Endothelial cell of umbilical vein (primary cell): ENCODE results near the gene GLB1L. TPM values are rescaled to one million over a fixed set of nuclear protein-coding genes. Genes with fewer than 3 reads are reported as not detected.

Source experiments
- Bru-seq: library from RNA; stranded (reverse); fragments of 400-500 nt; gene quantifications from one replicate; lab custom pipeline; 2021; lab: Mats Ljungman, UMichigan
- BruChase-seq, 2 experiments: library from RNA; stranded (reverse); fragments of 400-500 nt; gene quantifications; one replicate each; lab custom pipeline; 2021; lab: Mats Ljungman, UMichigan
- BruUV-seq: library from RNA; stranded (reverse); fragments of 400-500 nt; replicated peaks from 2 replicates; lab custom pipeline; 2021; lab: Mats Ljungman, UMichigan
- CTCF ChIA-PET: fragments of 300-600, 350-600 bp; sonication (Branson Sonifier 250); formaldehyde crosslinking; loops from one replicate; lab custom pipeline; 2021; ENCODE audit warnings: antibody characterized with exemption, inconsistent platforms; lab: Charles Lee
- POLR2A ChIA-PET: fragments of 300-600, 350-600 bp; sonication (Branson Sonifier 250); formaldehyde crosslinking; loops from one replicate; lab custom pipeline; 2021; ENCODE audit warnings: antibody characterized with exemption, inconsistent platforms; lab: Charles Lee
- DNase-seq: peaks from one replicate; pipeline ENCODE4 v3.0.0-alpha.2; 2011; ENCODE audit warnings: low read depth, low spot score
- FAIRE-seq: peaks from 2 replicates; lab custom pipeline; 2011; peaks lifted over from hg19 to GRCh38; lab: Jason Lieb, UNC
- H2AFZ ChIP-seq: 2 replicates; pipeline ENCODE4 v1.6.0; 2012; ENCODE audit warnings: low read depth, low read length, control low read depth, inconsistent platforms
- H3K27ac ChIP-seq: 2 replicates; pipeline ENCODE4 v1.5.1; 2011; ENCODE audit warnings: low read depth, mild to moderate bottlenecking, control low read depth, low read length, moderate library complexity; ENCODE audit not compliant: insufficient read depth
- H3K27me3 ChIP-seq, 2 experiments: 2 replicates each; pipeline versions ENCODE4 v1.6.0 to v1.6.1; 2011; ENCODE audit warnings: low read length in 2 of 2, mixed read lengths in 1 of 2; ENCODE audit not compliant: control insufficient read depth in 2 of 2, insufficient read depth in 2 of 2
- H3K36me3 ChIP-seq, 2 experiments: 2 replicates in 1 of 2; 3 replicates in 1 of 2; pipeline ENCODE4 v1.5.1; 2011; ENCODE audit warnings: low read length in 2 of 2, mild to moderate bottlenecking in 1 of 2, moderate library complexity in 1 of 2; ENCODE audit not compliant: control insufficient read depth in 2 of 2, insufficient read depth in 2 of 2; ENCODE audit errors: extremely low read depth in 1 of 2
- H3K4me1 ChIP-seq: 3 replicates; pipeline ENCODE4 v1.5.1; 2011; ENCODE audit warnings: mild to moderate bottlenecking, low read length; ENCODE audit not compliant: control insufficient read depth, insufficient read depth; ENCODE audit errors: extremely low read depth
- H3K4me2 ChIP-seq: 2 replicates; pipeline ENCODE4 v1.6.1; 2011; ENCODE audit warnings: low read length, control low read depth, mixed read lengths; ENCODE audit not compliant: insufficient read depth
- H3K4me3 ChIP-seq, 3 experiments: fragments of 200-600 bp in 1 of 3; sonication (generic), shearing (Covaris generic) in 1 of 3; replicated peaks in 1 of 3; 2 replicates each; pipeline ENCODE4 v1.5.1; 2011 to 2016; ENCODE audit warnings: control low read depth in 3 of 3, low read length in 3 of 3, mild to moderate bottlenecking in 2 of 3, inconsistent platforms in 1 of 3, low read depth in 1 of 3, moderate library complexity in 1 of 3; ENCODE audit not compliant: insufficient read depth in 1 of 3
- H3K79me2 ChIP-seq: 2 replicates; pipeline ENCODE4 v1.6.0; 2012; ENCODE audit warnings: low read length, inconsistent platforms; ENCODE audit not compliant: control insufficient read depth, insufficient read depth
- H3K9ac ChIP-seq: replicated peaks from 2 replicates; pipeline ENCODE3; 2011; ENCODE audit warnings: low read length, control low read depth; ENCODE audit not compliant: insufficient read depth; ENCODE audit errors: extremely low read depth
- H3K9me1 ChIP-seq: replicated peaks from 3 replicates; pipeline ENCODE4 v1.6.0; 2011; ENCODE audit warnings: mild to moderate bottlenecking, low read length; ENCODE audit not compliant: control insufficient read depth, insufficient read depth; ENCODE audit errors: extremely low read depth
- H3K9me3 ChIP-seq: replicated peaks from 2 replicates; pipeline ENCODE4 v1.5.1; 2012; ENCODE audit warnings: low read length, inconsistent platforms; ENCODE audit not compliant: control insufficient read depth, insufficient read depth
- H4K20me1 ChIP-seq: replicated peaks from 2 replicates; pipeline ENCODE3; 2011; ENCODE audit warnings: mild to moderate bottlenecking, low read length; ENCODE audit not compliant: control insufficient read depth, insufficient read depth; ENCODE audit errors: extremely low read depth
- CTCF ChIP-seq, 2 donors: IDR thresholded peaks; 1 replicate in 1 of 2; 2 replicates in 1 of 2; pipeline ENCODE4 v1.5.1; 2011; ENCODE audit warnings: low read length in 2 of 2, mild to moderate bottlenecking in 2 of 2, moderate library complexity in 2 of 2, control low read depth in 1 of 2, inconsistent platforms in 1 of 2, low read depth in 1 of 2; ENCODE audit not compliant: insufficient read depth in 1 of 2; ENCODE audit errors: extremely low read depth in 1 of 2
- EZH2 ChIP-seq: IDR thresholded peaks from 2 replicates; pipeline ENCODE4 v1.6.1; 2012; ENCODE audit warnings: borderline replicate concordance, low read depth, mild to moderate bottlenecking, moderate library complexity, low read length, inconsistent platforms; ENCODE audit not compliant: severe bottlenecking
- FOS ChIP-seq: IDR thresholded peaks from 2 replicates; pipeline ENCODE4 v1.6.1; 2011; ENCODE audit warnings: mild to moderate bottlenecking, low read length, moderate library complexity, borderline replicate concordance; ENCODE audit not compliant: insufficient read depth
- GATA2 ChIP-seq: IDR thresholded peaks from 2 replicates; pipeline ENCODE4 v1.7.0; 2011; ENCODE audit warnings: low read depth, mild to moderate bottlenecking, moderate library complexity, mixed read lengths, low read length; ENCODE audit not compliant: insufficient read length, insufficient read depth
- JUN ChIP-seq: IDR thresholded peaks from 2 replicates; pipeline ENCODE4 v1.6.1; 2011; ENCODE audit warnings: borderline replicate concordance, low read depth; ENCODE audit not compliant: insufficient read length, insufficient read depth
- MAX ChIP-seq: IDR thresholded peaks from 2 replicates; pipeline ENCODE4 v1.6.1; 2011; ENCODE audit not compliant: insufficient read depth, insufficient read length
- MYC ChIP-seq: IDR thresholded peaks from one replicate; pipeline ENCODE4 v1.6.1; 2011; ENCODE audit warnings: mild to moderate bottlenecking, low read depth, low read length
- POLR2A ChIP-seq: IDR thresholded peaks from 2 replicates; pipeline ENCODE4 v1.6.1; 2012; ENCODE audit warnings: low read depth, mild to moderate bottlenecking, control low read depth, low read length
- POLR2AphosphoS5 ChIP-seq: IDR thresholded peaks from 2 replicates; pipeline ENCODE4 v1.6.1; 2012; ENCODE audit warnings: low read depth, mild to moderate bottlenecking, control low read depth, low read length, moderate library complexity; ENCODE audit not compliant: insufficient read depth
- dilution Hi-C: fragments of 300-500 bp; cut with MboI; formaldehyde crosslinking; loops from one replicate; pipeline ENCODE4 v1.15.0; 2019; ENCODE audit warnings: low sequenced_read_pairs; ENCODE audit not compliant: extremely low pct_ligation_motif_present
- intact Hi-C: fragments of 100-400 bp; cut with micrococcal nuclease; formaldehyde crosslinking; loops from one replicate; pipeline ENCODE4 v1.10.0; 2022
- long read RNA-seq: library from polyadenylated mRNA; stranded (forward); transcript quantifications from one replicate; pipeline ENCODE4 v2.0.0, GENCODE V29; 2021
- polyA minus RNA-seq, 3 experiments: library from RNA; depleted of rRNA, polyadenylated mRNA; stranded (reverse); fragments of >200 nt; gene quantifications; 1 replicate in 1 of 3; 2 replicates in 2 of 3; pipeline ENCODE4 v1.2.3, GENCODE V29; 2011
- polyA plus RNA-seq, 4 experiments: library from polyadenylated mRNA; depleted of rRNA in 3 of 4; stranded (reverse) in 3 of 4; unstranded in 1 of 4; fragments of >200 nt; gene quantifications; 2 replicates each; pipeline versions ENCODE4 v1.2.1 to v1.2.3, GENCODE V29; 2011 to 2012; ENCODE audit warnings: missing spikeins in 1 of 4
- total RNA-seq: library from RNA; stranded (reverse); gene quantifications from 2 replicates; pipeline ENCODE4 v1.2.3, GENCODE V29; 2021

The GLB1L gene
- 9.2 and 9.5 TPM in 2 replicates for total RNA-seq
- polyA plus RNA-seq, result 11.9 and 13.6 TPM in 2 replicates
- 9.2 and 10.7 TPM in 2 replicates for polyA plus RNA-seq (2011; cell fraction: cytosol; rRNA removed)
- polyA plus RNA-seq (2011; cell fraction: nucleus; rRNA removed), result 15.2 and 18.4 TPM in 2 replicates
- polyA plus RNA-seq (2012), result 9.4 and 17.0 TPM in 2 replicates
- 17.0 and 21.3 TPM in 2 replicates for polyA minus RNA-seq
- polyA minus RNA-seq (2011; cell fraction: cytosol; rRNA and poly(A)+ RNA removed), result 3.9 TPM
- 6.2 and 7.7 TPM in 2 replicates for polyA minus RNA-seq (2011; cell fraction: nucleus; rRNA and poly(A)+ RNA removed)
- Bru-seq, nascent RNA, result percentile 45 among the genes with signal in this experiment
- BruChase-seq, experiment 1, labeled RNA remaining after a 6-hour chase, result percentile 37 among the genes with signal in this experiment
- percentile 38 among the genes with signal in this experiment for BruChase-seq, experiment 2, labeled RNA remaining after a 2-hour chase
- long read RNA-seq, partial matches to known transcripts, result 3 of 12 reads
- long read RNA-seq, other reads (novel, unspliced or antisense), result 4 of 12 reads

- CTCF ChIA-PET, result interaction anchor here (0.6 to 2.1 kb wide), 11 partner anchors 9 to 265 kb away, joined by 3 to 12 read pairs (median 3); partner anchors contain the start of genes ABCB6, ANKZF1, ATG9A and DNAJB2
- TSS peak; percentile 78 for BruUV-seq
- FAIRE-seq, result peak; percentile 82
- H3K27ac ChIP-seq, result peak within 1 kb of the TSS; percentile 92
- intact Hi-C loops, result loop anchor here (1.0 to 2.0 kb wide), 7 partner anchors 16 to 85 kb away; partner anchors contain the start of genes ABCB6, ANKZF1, ATG9A and DNAJB2
- peak within 1 kb of the TSS; percentile 97 for H3K9ac ChIP-seq
- H3K79me2 ChIP-seq, result peaks cover 15% of the 10 kb centered on the region
- peak; percentile 91 for DNase-seq
- TF ChIP-seq MAX (no peak), JUN (no peak), EZH2 (no peak), FOS (no peak), CTCF (IDR thresholded peaks at IDR 0.05; ENCODE audit: extremely low read depth in 1 of 2, insufficient read depth in 1 of 2, low read depth in 1 of 2, low read length in 2 of 2) (no peak), GATA2 (no peak), MYC (no peak), POLR2AphosphoS5 (peak; percentile 97), POLR2A (peak; percentile 93)
- no peaks in the 10 kb centered on the region for H4K20me1 ChIP-seq
- POLR2A ChIA-PET, result interaction anchor here (0.6 to 1.5 kb wide), 6 partner anchors 9 to 351 kb away, joined by 3 to 6 read pairs (median 4); partner anchors contain the start of genes ANKZF1, ATG9A, DNAJB2 and TUBA4A
- peak within 1 kb of the TSS; percentile 86 for H3K4me2 ChIP-seq
- peaks cover 2% of the 10 kb centered on the region in 2 experiments for H3K36me3 ChIP-seq
- H2AFZ ChIP-seq, result peak within 1 kb of the TSS; percentile 95
- H3K4me3 ChIP-seq, result peak within 1 kb of the TSS; percentile 67 to 80 (median 67)
- no peaks in the 10 kb centered on the region for H3K27me3 ChIP-seq
- no peaks in the 10 kb centered on the region for H3K9me3 ChIP-seq
- no peaks in the 10 kb centered on the region for H3K9me1 ChIP-seq
- peaks cover 28% of the 10 kb centered on the region for H3K4me1 ChIP-seq
- dilution Hi-C loops, result no loop called here
Observed at GRCh38 chr2:219245148-219245898, at the start of gene GLB1L, which contains the start of gene STK16. TSS of gene GLB1L (minus strand) at chr2:219245444. CDS start at chr2:219243573, 1,871 bp downstream. TSS of gene STK16 (plus strand) at chr2:219245479. CDS start at chr2:219246000, 521 bp downstream.
